Retinal pigment epithelial cell (primary cell): ENCODE results near the gene BPNT1.

Experiments
- DNase-seq: peaks from one replicate; pipeline ENCODE4 v3.0.0-alpha.2; 2010; ENCODE audit warnings: low read depth
- H3K4me3 ChIP-seq: 2 replicates; pipeline ENCODE4 v1.5.1; 2011; ENCODE audit warnings: mild to moderate bottlenecking, low read length, control low read depth, moderate library complexity
- CTCF ChIP-seq: conservative IDR thresholded peaks from 2 replicates; pipeline ENCODE4 v1.5.1; 2011; ENCODE audit warnings: low read depth, low read length, control low read depth, inconsistent platforms

The BPNT1 gene

GRCh38 chr1:220076861-220077762 is 12.5 kb downstream of the BPNT1 start:
- DNase-seq = no peak
- TF ChIP-seq CTCF = no peak
- no peak overlapping the region for H3K4me3 ChIP-seq

- TF ChIP-seq CTCF = no peak
- no peak for DNase-seq
- H3K4me3 ChIP-seq = no peak overlapping the region
Observed at GRCh38 chr1:220067269-220068204, 22.1 kb downstream of the BPNT1 start.

DNA sequence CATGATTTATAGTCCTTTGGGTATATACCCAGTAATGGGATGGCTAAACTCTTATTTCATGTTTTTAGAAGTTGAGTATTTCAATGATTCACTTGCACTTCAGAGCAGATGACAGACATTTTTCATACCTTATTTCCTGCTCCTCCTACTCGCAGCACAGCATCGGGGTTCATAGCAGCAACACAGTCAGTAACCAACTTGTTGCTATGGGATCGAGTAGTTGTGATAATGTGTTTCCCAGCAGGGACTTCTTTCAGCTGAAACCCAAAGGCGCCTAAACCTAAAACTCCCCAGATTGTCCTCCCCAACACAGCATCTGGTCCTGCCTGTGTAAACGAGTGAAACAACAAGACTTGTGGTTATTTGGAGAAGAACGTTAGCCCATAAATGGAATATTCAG is 27.0 kb downstream of the BPNT1 start:
- no peak for TF ChIP-seq CTCF
- DNase-seq = no peak
- no peak overlapping the region for H3K4me3 ChIP-seq

DNA sequence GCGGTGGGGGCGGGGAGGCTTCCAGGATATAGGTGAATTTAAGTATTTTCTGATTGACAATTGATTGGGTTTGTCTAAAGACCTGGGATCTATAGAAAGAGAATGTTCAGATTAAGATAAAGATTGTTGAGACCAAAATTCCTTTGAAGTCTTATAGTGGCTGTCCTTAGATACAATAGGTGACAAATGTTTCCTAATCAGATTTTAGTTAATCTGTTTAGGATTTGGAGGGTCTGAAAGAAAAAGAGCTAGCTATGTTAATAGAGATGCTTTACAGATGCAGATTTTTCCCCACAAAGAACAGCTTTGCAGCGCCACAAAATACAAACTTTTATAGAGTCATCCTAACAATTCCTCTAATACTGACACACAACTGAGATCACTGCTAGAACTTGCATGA is 28.7 kb downstream of the BPNT1 start:
- no peak overlapping the region for H3K4me3 ChIP-seq
- DNase-seq = no peak
- TF ChIP-seq CTCF = no peak

- DNase-seq = no peak
- no peak overlapping the region for H3K4me3 ChIP-seq
- no peak for TF ChIP-seq CTCF
Observed at GRCh38 chr1:220056374-220056773, 33.2 kb downstream of the BPNT1 start.

DNA sequence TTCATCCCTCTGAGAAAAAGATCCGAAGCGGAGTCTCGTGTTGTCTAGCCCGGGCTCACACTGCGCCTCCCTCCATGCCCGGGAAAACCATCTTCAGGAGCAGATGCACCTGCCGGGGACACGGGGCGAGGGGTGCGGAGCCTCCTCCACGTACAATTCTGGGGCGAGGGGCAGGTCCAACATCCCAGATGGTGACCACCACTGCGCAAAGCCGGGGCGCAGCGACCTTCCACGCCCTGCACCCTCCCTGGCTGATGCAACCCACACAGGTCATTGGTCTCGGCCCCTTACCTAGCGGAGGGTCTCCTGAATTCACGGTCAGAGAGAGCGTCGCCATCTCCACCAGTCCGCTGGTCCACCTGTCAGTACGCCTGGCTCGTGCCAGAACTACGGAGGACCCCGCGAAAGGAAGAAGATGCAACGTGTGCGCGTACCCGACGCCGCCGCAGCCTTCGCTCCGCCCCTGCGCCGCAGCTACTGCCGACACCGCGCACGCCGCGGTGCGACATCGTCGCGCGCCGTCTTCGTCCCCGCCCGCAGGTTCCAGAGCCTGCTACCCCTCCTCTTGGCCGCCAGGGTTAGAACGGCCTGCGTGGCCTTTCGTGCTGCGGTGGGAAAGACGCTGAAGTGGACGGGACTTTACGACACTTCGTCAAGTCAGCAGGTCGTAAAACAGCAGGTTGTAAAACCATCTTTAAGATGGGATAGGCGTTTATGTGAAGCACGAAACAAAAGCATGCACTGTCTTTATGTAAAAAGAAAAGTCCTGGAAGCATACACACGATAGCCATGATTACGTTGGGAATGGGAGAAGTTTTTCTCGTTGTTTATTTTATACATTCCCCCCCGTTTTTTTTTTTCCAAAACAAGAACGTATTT is 43.3 kb downstream of the BPNT1 start, which contains the start of gene EPRS1:
Gene EPRS1, minus strand, starts transcription at position 454 of the 879 bp plus-strand sequence. Its CDS starts 117 bp downstream, at position 337.
- H3K4me3 ChIP-seq = peak within 1 kb of the TSS; percentile 99
- DNase-seq = peak; percentile 97
- TF ChIP-seq CTCF = peak; percentile 67
